Neural progenitor cell (in vitro differentiated cells): ENCODE results near the gene TRUB1.

Source experiments
- EZH2phosphoT487 ChIP-seq: fragments of 200-600 bp; sonication (generic); IDR thresholded peaks from 2 replicates; pipeline ENCODE4 v1.6.1; 2017; ENCODE audit warnings: antibody characterized with exemption
- TF ChIP-seq, protein P1 (sequence below): fragments of 200-600 bp; sonication (generic); IDR thresholded peaks from 2 replicates; pipeline ENCODE4 v1.5.1; 2017; ENCODE audit warnings: antibody characterized with exemption, mild to moderate bottlenecking

DNA sequence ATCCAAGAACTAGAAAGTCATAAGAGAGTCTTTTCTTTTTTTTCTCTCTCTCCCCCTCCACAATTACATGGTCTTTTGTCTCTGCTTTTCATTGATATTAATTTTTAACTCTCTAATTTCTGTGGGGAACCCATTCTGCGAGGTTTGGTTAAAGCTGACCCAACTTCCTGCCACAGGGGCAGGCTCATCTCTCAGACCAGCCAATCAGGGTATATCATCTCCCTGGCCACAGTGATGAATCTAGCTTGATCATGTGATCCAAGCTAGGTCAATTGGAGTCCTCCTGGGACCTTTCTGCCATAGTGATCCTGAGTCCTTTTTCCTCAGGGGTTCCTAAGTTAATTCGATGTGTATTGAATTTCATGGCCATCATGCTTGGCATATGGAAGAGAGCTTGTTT, 38.0 kb upstream of the TRUB1 start:
- TF ChIP-seq, protein P1, sequence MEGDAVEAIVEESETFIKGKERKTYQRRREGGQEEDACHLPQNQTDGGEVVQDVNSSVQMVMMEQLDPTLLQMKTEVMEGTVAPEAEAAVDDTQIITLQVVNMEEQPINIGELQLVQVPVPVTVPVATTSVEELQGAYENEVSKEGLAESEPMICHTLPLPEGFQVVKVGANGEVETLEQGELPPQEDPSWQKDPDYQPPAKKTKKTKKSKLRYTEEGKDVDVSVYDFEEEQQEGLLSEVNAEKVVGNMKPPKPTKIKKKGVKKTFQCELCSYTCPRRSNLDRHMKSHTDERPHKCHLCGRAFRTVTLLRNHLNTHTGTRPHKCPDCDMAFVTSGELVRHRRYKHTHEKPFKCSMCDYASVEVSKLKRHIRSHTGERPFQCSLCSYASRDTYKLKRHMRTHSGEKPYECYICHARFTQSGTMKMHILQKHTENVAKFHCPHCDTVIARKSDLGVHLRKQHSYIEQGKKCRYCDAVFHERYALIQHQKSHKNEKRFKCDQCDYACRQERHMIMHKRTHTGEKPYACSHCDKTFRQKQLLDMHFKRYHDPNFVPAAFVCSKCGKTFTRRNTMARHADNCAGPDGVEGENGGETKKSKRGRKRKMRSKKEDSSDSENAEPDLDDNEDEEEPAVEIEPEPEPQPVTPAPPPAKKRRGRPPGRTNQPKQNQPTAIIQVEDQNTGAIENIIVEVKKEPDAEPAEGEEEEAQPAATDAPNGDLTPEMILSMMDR = no peak
- TF ChIP-seq EZH2phosphoT487 = no peak
